Amniotic epithelial cell (primary cell): ENCODE results near the gene CPE.
"Not testable (repeated sequence)": the region's sequence is repeated elsewhere in the genome, so short reads cannot be mapped to it uniquely, and the experiment has no call there.

Experiments
- DNase-seq: peaks from one replicate; pipeline ENCODE4 v3.0.0-alpha.2; 2010; ENCODE audit warnings: low read depth

CPE gene

DNA sequence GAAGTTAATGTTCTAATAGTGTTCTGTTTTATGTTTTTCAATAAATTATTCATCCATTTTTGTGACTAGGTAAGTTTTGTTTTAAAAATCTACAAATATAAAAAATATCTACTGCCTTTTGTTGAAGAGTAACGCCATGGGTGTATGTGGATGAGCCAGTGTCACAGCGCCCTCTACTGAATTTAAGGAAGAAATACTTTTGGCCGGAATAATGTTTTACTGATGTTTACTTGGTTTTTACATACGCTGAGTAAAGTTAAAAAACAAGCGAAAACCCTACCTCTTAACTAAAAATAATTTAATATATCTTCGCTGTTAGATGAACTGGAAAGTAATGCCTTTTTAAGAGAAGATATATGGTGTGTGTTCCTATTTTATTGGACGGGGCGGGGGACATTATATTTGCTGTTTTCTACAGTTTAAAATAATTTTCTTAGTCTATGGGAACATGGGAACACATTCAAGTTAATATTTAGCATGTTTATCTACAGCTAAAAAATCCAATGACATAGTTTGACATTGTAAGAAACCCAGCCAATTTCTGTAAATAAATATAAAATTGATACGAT, 86.1 kb downstream of the CPE start:
- peak; percentile 35 for DNase-seq

- DNase-seq: no peak
These were observed 91.2 kb downstream of the CPE start for GRCh38 chr4:165470009-165470408.

GRCh38 chr4:165472943-165473676, 94.3 kb downstream of the CPE start:
- no peak for DNase-seq

DNA sequence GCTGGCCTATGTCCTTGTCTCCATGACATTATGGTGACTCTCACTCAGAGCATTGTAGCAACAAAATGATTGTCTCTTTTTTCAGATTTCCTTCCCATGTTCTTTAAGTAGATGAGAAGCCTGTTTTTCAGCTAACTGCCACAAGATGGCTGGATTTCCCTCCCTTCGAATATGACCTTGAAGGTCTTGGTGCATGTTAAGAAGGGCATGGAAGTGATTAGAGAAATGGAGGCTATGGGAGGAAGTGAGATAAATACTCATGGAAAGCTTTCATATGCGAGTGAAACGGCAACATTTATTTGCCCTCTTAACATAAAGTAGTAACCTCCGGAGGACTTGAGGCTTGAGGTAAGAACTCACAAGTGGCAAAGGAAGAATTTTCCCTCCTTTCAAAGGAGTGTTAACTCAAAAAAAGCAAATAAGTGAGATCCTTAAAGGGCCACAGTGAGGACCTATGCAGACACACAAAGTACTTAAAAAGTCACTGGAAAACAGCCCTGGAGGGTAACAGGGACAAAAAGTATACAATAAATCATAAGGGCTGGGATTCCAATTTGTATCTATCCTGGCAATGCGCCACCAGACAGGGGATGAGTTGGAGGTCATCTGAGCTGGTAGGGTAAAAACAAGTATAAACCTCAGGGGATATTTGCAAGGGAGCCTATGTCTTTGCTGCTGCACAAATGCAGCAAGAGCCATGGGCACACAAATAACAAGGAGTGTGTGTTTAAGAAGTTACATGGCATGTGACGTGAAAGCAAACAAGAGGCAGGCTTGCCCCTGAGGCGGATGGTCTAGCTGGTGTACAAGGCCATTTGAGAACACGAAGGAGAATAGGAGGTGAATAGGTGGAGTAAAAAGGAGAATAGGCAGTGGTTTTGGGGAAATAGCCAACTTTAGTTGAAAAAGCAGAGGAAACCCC, 96.2 kb downstream of the CPE start:
- DNase-seq: no peak

DNA sequence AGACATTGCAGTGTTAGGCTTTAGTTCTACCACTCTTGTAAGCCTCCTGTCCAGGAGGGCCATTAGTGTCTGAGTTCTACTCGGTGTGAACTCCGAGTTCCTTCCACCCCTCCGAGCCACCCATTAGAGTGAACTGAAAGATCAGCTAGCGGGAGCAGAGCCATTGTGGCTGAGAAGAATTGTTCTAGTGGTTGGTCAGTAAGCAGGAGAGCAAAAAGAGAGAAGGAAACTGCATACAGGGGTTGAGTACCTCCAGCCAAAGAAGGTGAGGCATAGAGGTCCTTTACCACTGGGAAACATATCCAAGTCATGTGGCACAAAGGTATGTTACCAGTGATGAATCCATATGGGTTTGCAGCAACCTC, 96.9 kb downstream of the CPE start:
- DNase-seq: no peak

DNA sequence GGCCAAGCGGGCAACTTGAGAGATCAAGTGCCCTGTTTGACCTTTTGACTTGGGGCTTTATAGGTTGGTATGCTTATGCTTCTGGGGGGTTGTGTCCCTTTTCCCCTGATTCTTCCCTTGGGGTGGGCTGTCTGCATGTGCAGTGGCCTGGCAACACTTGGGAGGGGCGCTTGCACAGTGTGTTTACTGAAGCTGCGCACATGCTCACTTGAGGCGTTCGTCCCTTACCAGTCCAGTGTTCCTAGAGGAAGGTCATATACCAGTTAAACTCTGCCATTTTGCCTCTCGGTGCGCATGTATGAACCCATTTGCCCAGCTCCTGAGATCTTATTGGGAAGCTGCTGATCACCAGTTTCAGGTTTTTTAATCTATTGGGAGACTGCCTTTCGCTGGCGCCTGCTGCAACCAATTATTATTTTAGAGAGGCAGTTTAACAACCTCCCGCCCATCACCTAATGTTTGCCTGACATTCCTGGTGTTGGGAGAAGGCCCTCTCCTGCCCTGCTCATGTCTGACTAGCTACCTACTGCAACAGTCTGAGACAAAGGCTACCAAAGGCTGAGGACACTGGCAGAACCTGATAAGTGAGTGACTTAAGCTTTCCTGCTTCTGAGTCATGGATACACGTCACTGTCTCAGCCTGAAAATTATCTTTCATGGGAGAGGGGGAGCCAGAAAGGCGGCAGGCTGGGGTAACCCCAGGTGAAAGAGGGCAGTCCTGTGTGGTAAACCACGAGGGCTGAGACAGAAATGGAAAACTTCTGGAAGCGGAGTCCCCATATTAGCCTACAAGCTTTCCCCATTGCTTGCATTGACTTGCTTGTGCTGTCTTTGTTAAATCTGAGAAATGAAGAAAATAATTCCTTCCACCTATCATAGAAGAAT, 97.6 kb downstream of the CPE start:
- DNase-seq: peak; percentile 60

- DNase-seq: no peak
These were observed 99.0 kb downstream of the CPE start for GRCh38 chr4:165477799-165478198.

DNA sequence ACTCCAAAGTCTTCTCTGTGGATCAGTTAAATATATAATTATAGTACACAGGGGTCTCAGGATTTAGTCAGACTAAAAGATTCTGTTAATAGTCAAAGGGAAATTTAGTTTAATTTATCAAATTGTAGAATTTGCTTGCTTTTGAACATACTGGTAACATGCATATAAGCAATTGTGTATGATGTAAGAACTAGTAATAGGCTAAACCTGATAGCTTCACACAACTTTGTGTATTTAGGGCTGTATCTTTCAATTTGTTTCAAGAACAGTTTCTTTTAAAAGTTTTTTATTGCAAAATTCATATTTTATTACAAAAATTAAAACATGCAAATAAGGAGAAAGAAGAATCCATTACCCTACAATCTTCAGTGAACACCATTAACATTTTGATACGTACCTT, 99.5 kb downstream of the CPE start:
- no peak for DNase-seq

DNA sequence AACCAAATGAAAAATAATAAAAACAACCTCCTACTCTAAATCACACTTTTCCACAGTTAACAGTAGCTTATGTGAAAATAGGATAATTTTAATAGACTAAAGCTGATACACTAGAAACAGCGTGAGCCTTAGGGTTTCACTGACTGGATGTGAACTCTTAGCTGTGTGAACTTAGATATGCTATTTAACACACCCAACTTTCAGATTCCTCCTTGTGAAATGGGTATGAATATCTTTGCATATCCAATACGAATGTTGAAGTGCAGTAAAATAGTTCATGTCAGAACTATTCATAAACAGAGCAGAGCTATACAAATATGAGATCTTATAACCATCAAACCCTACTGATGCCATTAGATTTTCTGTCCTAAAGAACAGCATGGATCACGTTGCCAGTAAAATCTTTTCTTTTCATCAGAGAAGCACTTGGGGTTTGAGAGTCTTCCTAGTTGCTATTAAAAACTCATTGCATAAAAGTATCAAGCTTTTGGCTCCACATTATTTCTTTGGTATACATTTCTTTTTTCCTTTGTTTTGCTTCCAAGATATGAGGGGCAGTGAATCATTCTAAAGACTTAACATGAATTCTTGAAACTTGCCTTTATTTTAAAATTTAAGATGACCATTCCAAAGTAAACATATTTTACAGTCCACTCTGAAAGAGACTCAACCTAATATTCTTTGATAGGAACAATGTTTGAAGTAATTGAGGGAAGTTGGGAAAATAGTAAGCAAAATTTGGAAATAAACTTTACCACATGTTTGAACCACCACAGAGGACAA, 102.4 kb downstream of the CPE start:
- DNase-seq: no peak

DNA sequence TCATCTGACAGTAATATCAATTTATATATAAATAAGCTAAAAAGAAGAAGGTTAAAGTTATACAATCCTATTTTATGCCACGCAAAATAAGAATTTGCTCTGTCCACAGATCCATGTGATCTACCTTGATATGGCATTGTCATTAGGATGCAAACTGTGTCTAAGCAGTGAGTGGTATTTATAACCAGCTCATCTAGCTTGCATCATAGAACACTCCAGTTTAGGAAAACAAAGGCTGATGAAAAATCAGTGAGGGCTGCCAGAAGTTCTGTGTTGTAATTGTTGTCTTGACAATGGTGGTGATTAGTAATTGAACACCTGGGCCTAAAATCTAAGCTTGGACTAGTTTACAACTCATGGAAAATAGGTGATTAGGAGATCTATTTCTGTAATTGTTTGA, 111.0 kb downstream of the CPE start:
- DNase-seq: peak; percentile 46

DNA sequence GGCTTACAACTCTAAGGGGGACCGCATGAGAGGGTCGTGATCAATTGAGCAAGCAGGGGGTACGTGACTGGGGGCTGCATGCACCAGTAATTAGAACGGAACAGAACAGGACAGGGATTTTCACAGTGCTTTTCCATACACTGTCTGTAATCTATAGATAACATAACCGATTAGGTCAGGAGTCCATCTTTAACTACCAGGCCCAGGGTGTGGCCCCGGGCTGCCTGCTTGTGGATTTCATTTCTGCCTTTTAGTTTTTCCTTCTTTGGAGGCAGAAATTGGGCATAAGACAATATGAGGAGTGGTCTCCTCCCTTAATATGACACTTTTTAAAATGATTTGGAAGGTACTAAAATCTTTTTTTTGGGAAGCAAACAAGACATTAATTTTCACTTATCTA, 113.8 kb downstream of the CPE start:
- not testable (repeated sequence) for DNase-seq

DNA sequence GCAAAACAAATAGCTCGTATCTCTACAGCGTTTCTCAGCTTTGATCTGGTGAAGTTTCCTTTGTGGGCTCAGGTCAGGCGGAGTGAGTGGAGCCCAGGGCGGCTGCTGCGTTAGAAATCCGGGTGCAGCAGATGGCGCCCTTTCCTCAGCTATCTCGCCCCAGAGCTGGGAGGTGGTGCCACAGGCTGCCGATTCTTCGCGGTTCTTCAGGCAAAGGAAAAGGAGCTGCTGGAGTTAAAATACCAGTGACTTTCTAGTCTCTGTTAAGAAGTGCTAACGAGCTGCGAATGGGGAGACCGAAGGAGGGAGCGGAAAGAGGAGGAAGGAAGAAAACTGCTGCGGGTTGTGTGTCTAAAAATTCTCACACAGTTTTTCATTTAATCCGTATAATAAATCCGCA, 114.6 kb downstream of the CPE start:
- DNase-seq: peak; percentile 67

- DNase-seq: peak; percentile 67
These were observed 124.4 kb downstream of the CPE start for GRCh38 chr4:165502916-165503907.

GRCh38 chr4:165504184-165504583, 125.4 kb downstream of the CPE start:
- DNase-seq: no peak

DNA sequence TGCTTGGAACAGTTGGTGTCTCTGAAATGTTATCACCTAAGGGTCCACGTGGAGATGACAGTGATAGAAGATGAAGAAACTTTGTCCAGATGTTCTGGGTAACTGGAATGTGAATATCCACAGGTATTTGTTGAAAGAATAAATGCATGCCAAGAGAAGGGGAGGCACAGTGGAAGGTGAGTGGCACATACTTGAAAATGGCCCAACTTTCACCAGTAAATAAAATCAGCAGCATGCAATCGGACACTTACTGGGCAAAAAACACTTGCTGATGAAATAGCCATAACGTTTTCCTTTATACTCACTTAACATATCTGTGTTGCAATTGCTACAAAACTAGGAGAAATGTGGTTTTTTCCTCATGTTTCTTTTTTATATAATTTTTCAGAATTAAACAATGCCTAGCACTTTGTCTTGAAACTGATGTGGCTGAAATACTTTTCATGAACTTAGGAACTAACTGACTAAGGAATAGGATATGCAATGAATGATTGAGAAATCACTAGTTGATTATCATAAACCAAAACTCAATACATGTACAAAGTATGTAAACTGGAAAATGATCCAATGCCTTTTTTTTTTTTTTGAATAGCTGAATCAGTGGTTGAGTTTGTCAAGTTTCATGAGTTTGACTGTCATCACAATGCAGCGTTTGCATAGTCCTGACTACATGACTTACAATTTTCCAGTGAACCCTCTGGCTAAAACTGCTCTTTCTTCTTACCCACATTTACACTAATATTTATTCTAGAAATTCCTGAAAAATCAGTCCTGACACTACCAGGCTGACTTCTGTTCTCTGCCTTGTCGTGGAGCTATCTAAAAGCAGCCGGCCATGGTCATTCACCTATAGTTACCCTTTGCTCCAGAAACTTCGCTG, 127.4 kb downstream of the CPE start:
- peak; percentile 88 for DNase-seq

DNA sequence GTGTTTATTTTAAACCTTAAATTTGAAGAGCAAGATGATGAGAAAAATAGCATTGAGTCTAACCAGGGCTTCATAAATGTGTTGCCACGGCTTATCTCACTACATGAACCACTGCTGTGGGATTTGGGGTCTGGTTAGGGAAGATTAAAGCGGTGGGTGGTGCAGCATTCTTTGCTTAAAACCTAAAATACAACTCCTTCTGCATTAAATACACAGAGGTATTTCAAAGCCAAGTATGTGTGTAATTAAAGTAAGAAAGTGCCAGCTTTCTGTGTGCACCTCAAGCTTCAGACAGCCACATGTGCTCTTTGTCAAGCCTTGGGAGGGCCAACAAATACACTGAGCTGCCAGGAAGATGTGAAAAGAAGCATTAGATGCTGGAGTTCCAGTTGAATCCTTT, 128.0 kb downstream of the CPE start:
- peak; percentile 62 for DNase-seq

GRCh38 chr4:165507381-165507780, 128.6 kb downstream of the CPE start:
- DNase-seq: no peak

- DNase-seq: no peak
These were observed 129.7 kb downstream of the CPE start for GRCh38 chr4:165508372-165509120.
